SK-N-MC (cell line): ENCODE data around the gene IQSEC1.

Experiments used
- EZH2 ChIP-seq: fragments of 200-600 bp; sonication (generic); IDR thresholded peaks from one replicate; pipeline ENCODE4 v1.6.1; 2017; ENCODE audit warnings: antibody characterized with exemption
- FOXP2 ChIP-seq: optimal IDR thresholded peaks from 2 replicates; pipeline ENCODE3; 2011; ENCODE audit warnings: mild to moderate bottlenecking, moderate library complexity; ENCODE audit not compliant: insufficient read depth; ENCODE audit errors: extremely low read length, control extremely low read depth
- POLR2AphosphoS5 ChIP-seq: IDR thresholded peaks from 2 replicates; pipeline ENCODE4 v1.6.1; 2012; ENCODE audit warnings: mild to moderate bottlenecking, low read depth, low read length, borderline replicate concordance

DNA sequence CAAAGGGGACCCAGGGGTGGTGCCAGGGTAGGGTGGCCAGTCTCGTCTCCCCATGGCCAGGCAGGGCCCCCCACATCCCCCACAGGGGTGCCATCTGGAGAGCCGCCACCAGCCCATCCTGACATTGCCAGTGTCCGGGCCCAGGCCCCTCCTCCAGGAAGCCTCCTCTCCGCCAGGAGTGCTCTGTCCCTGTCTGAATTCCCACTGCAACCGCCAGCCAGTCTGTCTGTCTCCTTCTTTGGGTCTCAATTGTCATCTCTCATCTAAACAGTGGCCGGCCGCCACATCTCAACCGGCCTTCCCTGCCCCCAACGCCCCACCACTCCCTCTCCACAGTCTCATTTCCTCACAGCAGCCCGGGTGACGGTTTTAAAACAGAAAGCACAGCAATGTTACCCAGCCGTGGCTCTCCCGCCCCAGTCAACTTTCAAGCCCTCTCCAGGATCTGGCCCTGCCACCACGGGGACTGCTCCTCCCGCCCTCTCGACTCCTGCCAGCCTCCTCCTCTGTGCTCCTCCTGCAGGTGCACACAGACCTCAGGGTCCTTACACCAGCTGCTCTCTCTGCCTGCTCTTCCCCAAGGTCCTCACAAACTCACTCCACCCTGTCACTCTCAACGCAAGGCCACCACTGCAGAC is 57.0 kb downstream of the IQSEC1 start:
- TF ChIP-seq POLR2AphosphoS5 (no peak), FOXP2 (no peak), EZH2 (no peak)
